HepG2 (cell line): Measurements from ENCODE around the gene ATXN2. TPM values are rescaled to one million over a fixed set of nuclear protein-coding genes. Genes with fewer than 3 reads are reported as not detected.
A peak's percentile ranks its signal among the peaks of the same experiment; 100 is the strongest.

ENCODE experiments used
- ATAD3A ChIP-seq: sonication (generic); formaldehyde crosslinking; IDR thresholded peaks from 2 replicates; pipeline ENCODE4 v1.4.0; 2020; ENCODE audit warnings: missing genetic modification reagents
- CREB1 ChIP-seq, 2 experiments: fragments of 450-650 bp in 1 of 2; IDR thresholded peaks; 2 replicates each; pipeline ENCODE4 v1.6.1; 2016 to 2017; ENCODE audit warnings: control low read depth in 1 of 2, mild to moderate bottlenecking in 1 of 2, missing compliant biosample characterization in 1 of 2, missing genetic modification characterization in 1 of 2
- CSRNP2 ChIP-seq: sonication (generic); formaldehyde crosslinking; conservative IDR thresholded peaks from 2 replicates; pipeline ENCODE4 v1.8.0; 2022; ENCODE audit warnings: low read depth, missing genetic modification reagents
- DBP ChIP-seq: sonication (generic); formaldehyde crosslinking; IDR thresholded peaks from 2 replicates; pipeline ENCODE4 v1.4.0; 2020; ENCODE audit warnings: missing genetic modification reagents; ENCODE audit errors: not compliant biosample characterization
- FOSL1 ChIP-seq: sonication (generic); formaldehyde crosslinking; IDR thresholded peaks from 2 replicates; pipeline ENCODE4 v1.9.0; 2021; ENCODE audit warnings: missing genetic modification reagents, borderline replicate concordance
- HBP1 ChIP-seq: IDR thresholded peaks from 2 replicates; pipeline ENCODE4 v1.6.1; 2016; ENCODE audit warnings: low read depth, control low read depth
- ONECUT2 ChIP-seq: sonication (generic); formaldehyde crosslinking; IDR thresholded peaks from 2 replicates; pipeline ENCODE4 v1.4.0; 2020; ENCODE audit warnings: missing genetic modification reagents
- PBX2 ChIP-seq: IDR thresholded peaks from 2 replicates; pipeline ENCODE4 v1.6.1; 2016; ENCODE audit warnings: control low read depth
- PLSCR1 ChIP-seq: sonication (generic); formaldehyde crosslinking; IDR thresholded peaks from 2 replicates; pipeline ENCODE4 v1.5.0; 2020; ENCODE audit warnings: missing genetic modification reagents, mild to moderate bottlenecking, borderline replicate concordance
- RXRA ChIP-seq: sonication (generic); formaldehyde crosslinking; IDR thresholded peaks from 2 replicates; pipeline ENCODE4 v1.5.1; 2020; ENCODE audit warnings: missing genetic modification reagents
- RXRB ChIP-seq: IDR thresholded peaks from 2 replicates; pipeline ENCODE4 v1.6.1; 2016; ENCODE audit warnings: borderline replicate concordance, missing genetic modification reagents, missing compliant biosample characterization
- SMYD3 ChIP-seq: sonication (generic); formaldehyde crosslinking; IDR thresholded peaks from 2 replicates; pipeline ENCODE4 v1.8.1; 2023; ENCODE audit warnings: mild to moderate bottlenecking, missing genetic modification reagents
- TFDP1 ChIP-seq: IDR thresholded peaks from 2 replicates; pipeline ENCODE4 v1.6.1; 2016; ENCODE audit warnings: missing compliant biosample characterization, missing genetic modification reagents, borderline replicate concordance
- UBTF ChIP-seq: sonication (generic); formaldehyde crosslinking; IDR thresholded peaks from 2 replicates; pipeline ENCODE4 v1.4.0; 2020; ENCODE audit warnings: mild to moderate bottlenecking, missing genetic modification reagents
- ZFP1 ChIP-seq: IDR thresholded peaks from 2 replicates; pipeline ENCODE4 v1.6.1; 2016
- ZFYVE20 ChIP-seq: sonication (generic); formaldehyde crosslinking; IDR thresholded peaks from 2 replicates; pipeline ENCODE4 v1.8.0; 2023; ENCODE audit warnings: low read depth, mild to moderate bottlenecking, moderate library complexity, missing genetic modification reagents, borderline replicate concordance
- ZNF44 ChIP-seq: sonication (generic); formaldehyde crosslinking; IDR thresholded peaks from 2 replicates; pipeline ENCODE4 v1.5.1; 2020; ENCODE audit warnings: mild to moderate bottlenecking, missing genetic modification reagents
- ZNF713 ChIP-seq: sonication (generic); formaldehyde crosslinking; IDR thresholded peaks from 2 replicates; pipeline ENCODE4 v1.4.0; 2020; ENCODE audit warnings: mild to moderate bottlenecking, missing genetic modification reagents
- ZNF724P ChIP-seq: sonication (generic); formaldehyde crosslinking; IDR thresholded peaks from 2 replicates; pipeline ENCODE4 v1.8.0; 2022; ENCODE audit warnings: missing genetic modification reagents, borderline replicate concordance
- polyA plus RNA-seq, 8 experiments: library from polyadenylated mRNA; depleted of rRNA in 3 of 8; stranded (reverse) in 7 of 8; unstranded in 1 of 8; fragments of >200 nt; fragmentation: Illumina TruSeq in 4 of 8; extraction: Trizol in 4 of 8; gene quantifications; 2 replicates each; pipeline versions ENCODE4 v1.2.1 to v1.2.3, GENCODE V29; 2011 to 2016; ENCODE audit warnings: low read depth in 4 of 8, missing spikeins in 1 of 8, mixed read lengths in 1 of 8; ENCODE audit not compliant: insufficient read depth in 1 of 8
- total RNA-seq, 5 experiments: library from RNA; depleted of rRNA; stranded (reverse); fragments of >200 nt; fragmentation: Illumina TruSeq; extraction: Trizol; gene quantifications; 2 replicates each; pipeline ENCODE4 v1.2.3, GENCODE V29; 2016; ENCODE audit warnings: low read depth in 1 of 5

ATXN2 gene
- total and polyA plus RNA-seq, 2 of the 13 experiments (the other 11 are each of a cell fraction or from before 2014, with no cell fraction given): 18.1 to 27.1 TPM

- peak; percentile 32; the same call in 1 of the 2 replicates for TF ChIP-seq UBTF
- peak; percentile 37; the same call in 1 of the 2 replicates for TF ChIP-seq TFDP1 (CRISPR knock-in tag)
- TF ChIP-seq PBX2 (CRISPR knock-in tag): no peak
- TF ChIP-seq DBP (CRISPR knock-in tag): no peak
- no peak for TF ChIP-seq ZNF44 (CRISPR knock-in tag)
- no peak for TF ChIP-seq ZFYVE20 (CRISPR knock-in tag)
- TF ChIP-seq HBP1 (CRISPR knock-in tag): no peak
- no peak for TF ChIP-seq SMYD3
- TF ChIP-seq RXRB (CRISPR knock-in tag): peak; percentile 37; the same call in 1 of the 2 replicates
- TF ChIP-seq ZNF713: no peak
- no peak for TF ChIP-seq ZFP1 (CRISPR knock-in tag)
- TF ChIP-seq RXRA (CRISPR knock-in tag): peak; percentile 70; the same call in 1 of the 2 replicates
- TF ChIP-seq ZNF724P (CRISPR knock-in tag): no peak
- no peak for TF ChIP-seq CSRNP2 (CRISPR knock-in tag)
- no peak for TF ChIP-seq FOSL1 (CRISPR knock-in tag)
- TF ChIP-seq ONECUT2: no peak
- TF ChIP-seq ATAD3A (CRISPR knock-in tag): no peak
- TF ChIP-seq PLSCR1: no peak
- TF ChIP-seq CREB1 (IDR thresholded peaks at IDR 0.05): peak; percentile 45; the same call in 1 of the 2 replicates
- no peak for TF ChIP-seq CREB1 (CRISPR knock-in tag; IDR thresholded peaks at IDR 0.05)
Observed at GRCh38 chr12:111405149-111405858, 193.8 kb downstream of the ATXN2 start (continued).
